Ovary (tissue), 9 donors: Measurements from ENCODE around the gene HHIPL1. TPM values are rescaled to one million over a fixed set of nuclear protein-coding genes. Genes with fewer than 3 reads are reported as not detected.

Experiments
- DNase-seq, 5 donors: peaks; one replicate each; pipeline ENCODE4 v3.0.0-alpha.2; 2019 to 2020
- H3K27ac ChIP-seq, 2 donors: fragments of 200-600 bp; one replicate each; pipeline versions ENCODE4 v1.5.1 to v1.8.0; 2019 to 2022
- H3K27me3 ChIP-seq: fragments of 200-600 bp; one replicate; pipeline ENCODE4 v1.8.0; 2022
- H3K36me3 ChIP-seq: fragments of 200-600 bp; sonication (generic); one replicate; pipeline ENCODE4 v1.5.1; 2019
- H3K4me1 ChIP-seq: one replicate; pipeline ENCODE4 v1.8.1; 2013; ENCODE audit warnings: mild to moderate bottlenecking, moderate library complexity; ENCODE audit not compliant: insufficient read depth
- H3K4me3 ChIP-seq: fragments of 200-600 bp; sonication (generic); one replicate; pipeline ENCODE4 v1.5.1; 2017
- H3K9me3 ChIP-seq, 2 donors: fragments of 200-600 bp in 1 of 2; sonication (generic) in 1 of 2; one replicate each; pipeline versions ENCODE4 v1.5.1 to v1.8.1; 2013 to 2019; ENCODE audit warnings: mild to moderate bottlenecking in 1 of 2, moderate library complexity in 1 of 2
- EP300 ChIP-seq: sonication (generic); formaldehyde crosslinking; IDR thresholded peaks from one replicate; pipeline ENCODE4 v1.6.1; 2017; ENCODE audit warnings: antibody characterized with exemption
- POLR2A ChIP-seq: fragments of 450-650 bp; IDR thresholded peaks from one replicate; pipeline ENCODE4 v1.6.1; 2017; ENCODE audit warnings: antibody characterized with exemption, mild to moderate bottlenecking, moderate library complexity
- WGBS, 3 donors: extraction: QIAGEN DNeasy Blood & Tissue Kit in 1 of 3; methylation state at CpG; one replicate each; pipeline versions ENCODE4 v1.1.5 to v1.1.7; 2013 to 2017; 5-methylcytosine and 5-hydroxymethylcytosine counted together
- intact Hi-C, 4 donors: fragments of 100-400 bp; cut with DNase I; formaldehyde crosslinking; loops; one replicate each; pipeline versions ENCODE4 v1.11.0 to v1.15.1; 2022 to 2023
- polyA plus RNA-seq, 2 donors: library from polyadenylated mRNA; stranded (reverse); fragments of 200-250 nt in 1 of 2; fragments of 350-450 nt in 1 of 2; fragmentation: Illumina TruSeq in 1 of 2; extraction: RNeasy Lipid Tissue Mini Kit (QIAGEN cat#74804) in 1 of 2; gene quantifications; one replicate each; pipeline ENCODE4 v1.2.3, GENCODE V29; 2013 to 2014
- total RNA-seq, 7 donors: library from RNA; depleted of rRNA in 2 of 7; stranded (reverse); fragments of >200 nt in 2 of 7; fragmentation: NEBNext Ultra II Directional in 3 of 7; extraction: Animal tissue kit (Norgen Biotek cat#: 25700) in 3 of 7; gene quantifications; one replicate each; pipeline versions ENCODE4 v1.1.0 to v1.2.4, GENCODE V29; 2016 to 2023
- TF ChIP-seq, protein P1 (sequence below), 3 donors: fragments of 450-650 bp in 2 of 3; fragments of 200-600 bp in 1 of 3; IDR thresholded peaks; one replicate each; pipeline versions ENCODE4 v1.5.1 to v1.8.0; 2016 to 2022; ENCODE audit warnings: antibody characterized with exemption in 3 of 3, mild to moderate bottlenecking in 1 of 3
- donor health status: DM: no; HTN: no; CAD: no; lungs with moderate emphysema.
- donor health status: DM: no; HTN: no; CAD: no.
- donor health status: Bipolar disorder and iron deficiency.
- donor health status: DM: yes; HTN: yes; CAD: no.
- donor health status: DM: no; HTN: no; CAD: no.
- donor health status: DM: yes; HTN: yes; CAD: no.

Gene HHIPL1
- total and polyA plus RNA-seq, 9 donors = 0.48 to 3.8 (median 2.1) TPM

- H3K4me3 ChIP-seq = no peak overlapping the region
- no peaks in the 10 kb centered on the region for H3K27me3 ChIP-seq
- H3K36me3 ChIP-seq = no peaks in the 10 kb centered on the region
- WGBS, 3 donors = 66 to 71% (median 69%) methylated on average over 5 of the region's 5 CpGs
- H3K9me3 ChIP-seq = no peaks in the 10 kb centered on the region
- no peak overlapping the region for H3K27ac ChIP-seq
- H3K4me1 ChIP-seq = peaks cover 2% of the 10 kb centered on the region
- TF ChIP-seq EP300 = no peak
- TF ChIP-seq POLR2A = no peak
- TF ChIP-seq, protein P1, sequence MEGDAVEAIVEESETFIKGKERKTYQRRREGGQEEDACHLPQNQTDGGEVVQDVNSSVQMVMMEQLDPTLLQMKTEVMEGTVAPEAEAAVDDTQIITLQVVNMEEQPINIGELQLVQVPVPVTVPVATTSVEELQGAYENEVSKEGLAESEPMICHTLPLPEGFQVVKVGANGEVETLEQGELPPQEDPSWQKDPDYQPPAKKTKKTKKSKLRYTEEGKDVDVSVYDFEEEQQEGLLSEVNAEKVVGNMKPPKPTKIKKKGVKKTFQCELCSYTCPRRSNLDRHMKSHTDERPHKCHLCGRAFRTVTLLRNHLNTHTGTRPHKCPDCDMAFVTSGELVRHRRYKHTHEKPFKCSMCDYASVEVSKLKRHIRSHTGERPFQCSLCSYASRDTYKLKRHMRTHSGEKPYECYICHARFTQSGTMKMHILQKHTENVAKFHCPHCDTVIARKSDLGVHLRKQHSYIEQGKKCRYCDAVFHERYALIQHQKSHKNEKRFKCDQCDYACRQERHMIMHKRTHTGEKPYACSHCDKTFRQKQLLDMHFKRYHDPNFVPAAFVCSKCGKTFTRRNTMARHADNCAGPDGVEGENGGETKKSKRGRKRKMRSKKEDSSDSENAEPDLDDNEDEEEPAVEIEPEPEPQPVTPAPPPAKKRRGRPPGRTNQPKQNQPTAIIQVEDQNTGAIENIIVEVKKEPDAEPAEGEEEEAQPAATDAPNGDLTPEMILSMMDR (IDR thresholded peaks at IDR 0.05) = no peak
- intact Hi-C loops = loop anchor here in 1 of 4 donors (5.0 kb wide), 1 partner anchor 207 kb away; no protein-coding TSS in a partner anchor
- DNase-seq = peak in 1 of 5 donors; percentile 11
These were observed 35.1 kb downstream of the HHIPL1 start for GRCh38 chr14:99679996-99680395.

- Histone ChIP-seq H3K27me3 (no peaks in the 10 kb centered on the region), H3K4me1 (peaks cover 2% of the 10 kb centered on the region), H3K36me3 (no peaks in the 10 kb centered on the region), H3K27ac (no peak overlapping the region), H3K4me3 (no peak overlapping the region), H3K9me3 (no peaks in the 10 kb centered on the region)
- TF ChIP-seq, protein P1 (IDR thresholded peaks at IDR 0.05) = no peak
- no peak for TF ChIP-seq EP300
- no peak for TF ChIP-seq POLR2A
- WGBS, 3 donors = 65 to 74% (median 69%) methylated on average over 9 to 12 of the region's 12 CpGs
- peak in 1 of 5 donors; percentile 15 for DNase-seq
- intact Hi-C loops = loop anchor here in 1 of 4 donors (5.0 kb wide), 1 partner anchor 206 kb away; no protein-coding TSS in a partner anchor
These were observed 36.3 kb downstream of the HHIPL1 start for GRCh38 chr14:99681101-99681831.

DNA sequence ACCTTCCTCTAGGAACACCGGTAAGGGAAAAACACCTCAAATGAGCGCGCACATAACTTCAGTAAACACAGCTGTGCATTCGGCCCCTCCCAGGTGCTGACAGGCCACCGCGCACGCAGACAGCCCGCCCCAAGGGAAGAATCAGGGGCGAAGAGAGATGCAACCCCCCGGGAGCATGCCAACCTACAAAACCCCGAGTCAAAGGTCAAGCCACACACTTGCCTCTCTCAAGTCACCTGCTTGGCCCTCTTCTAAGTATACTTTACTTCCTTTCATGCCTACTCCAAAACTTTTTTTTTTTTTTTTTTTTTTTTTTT lies 36.9 kb downstream of the HHIPL1 start:
- Histone ChIP-seq H3K9me3 (no peaks in the 10 kb centered on the region), H3K27me3 (no peaks in the 10 kb centered on the region), H3K27ac (no peak overlapping the region), H3K4me1 (peaks cover 2% of the 10 kb centered on the region), H3K4me3 (no peak overlapping the region), H3K36me3 (no peaks in the 10 kb centered on the region)
- 76 to 82% (median 82%) methylated on average over 11 of the region's 11 CpGs for WGBS, 3 donors
- TF ChIP-seq POLR2A = no peak
- TF ChIP-seq, protein P1 (IDR thresholded peaks at IDR 0.05) = no peak
- intact Hi-C loops = loop anchor here in 2 of 4 donors (2.0 to 5.0 kb wide), 2 partner anchors 203 to 206 kb away; no protein-coding TSS in a partner anchor
- DNase-seq = peak in 1 of 5 donors; percentile 37

DNA sequence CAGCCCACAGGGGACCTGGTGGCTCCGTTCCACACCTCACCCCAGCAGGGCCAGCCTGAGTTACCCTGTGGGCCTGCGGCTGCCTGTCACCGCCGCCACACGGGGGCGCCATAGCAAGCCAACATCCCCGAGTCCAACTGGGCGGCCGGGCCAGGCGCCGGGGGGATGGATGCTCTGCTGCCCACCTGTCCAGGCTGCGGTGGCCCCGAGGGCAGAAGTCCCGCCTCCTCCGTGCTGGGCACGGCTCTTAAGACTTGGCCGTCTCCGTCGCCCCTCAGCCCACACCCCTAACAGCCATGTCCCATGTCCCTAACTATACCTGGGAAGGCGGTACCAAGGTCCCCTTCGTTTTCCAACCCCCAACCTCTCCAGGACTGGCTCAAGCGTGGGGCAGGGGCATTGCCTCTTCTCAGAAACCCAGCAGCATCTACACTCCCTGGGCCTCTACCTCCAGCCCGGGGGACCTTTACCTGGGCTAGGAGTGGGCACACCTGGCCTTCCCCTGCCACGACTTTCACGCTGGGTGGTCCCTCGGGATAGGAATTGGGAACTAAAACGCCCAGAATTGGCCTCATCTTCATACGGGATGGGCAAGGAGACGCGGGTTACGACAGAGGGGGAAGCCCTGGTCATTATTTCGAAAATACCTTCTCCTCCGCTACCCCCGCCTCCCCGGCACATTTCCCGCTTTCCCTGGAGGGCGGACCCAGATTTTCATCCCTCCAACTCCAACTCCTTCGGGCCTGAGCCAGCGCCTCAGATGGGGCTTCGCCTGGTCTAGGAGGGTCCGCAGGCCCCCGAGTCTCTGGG lies 38.1 kb downstream of the HHIPL1 start:
- 0 to 1% (median 1%) methylated on average over 42 of the region's 42 CpGs for WGBS, 3 donors
- H3K9me3 ChIP-seq = no peaks in the 10 kb centered on the region
- no peaks in the 10 kb centered on the region for H3K36me3 ChIP-seq
- peaks cover 2% of the 10 kb centered on the region for H3K4me1 ChIP-seq
- H3K27ac ChIP-seq = peak overlapping the region; percentile 34 to 71
- intact Hi-C loops = loop anchor here in 2 of 4 donors (2.0 to 5.0 kb wide), 2 partner anchors 202 to 204 kb away; no protein-coding TSS in a partner anchor
- H3K4me3 ChIP-seq = peak overlapping the region; percentile 91
- TF ChIP-seq POLR2A (no peak), EP300 (no peak)
- TF ChIP-seq, protein P1 (IDR thresholded peaks at IDR 0.05) = peak; percentile 73 to 91 (median 79)
- no peaks in the 10 kb centered on the region for H3K27me3 ChIP-seq
- DNase-seq = peak; percentile 77 to 90 (median 87)
